SKM-1 treated with dmso at 0.1 percent for 144 hours (cell line): ENCODE measurements around the gene PDE1C.
"Not testable (repeated sequence)": the region's sequence is repeated elsewhere in the genome, so short reads cannot be mapped to it uniquely, and the experiment has no call there.

Experiments used
- DNase-seq: peaks from one replicate; lab custom pipeline; 2025; ENCODE audit not compliant: unreplicated experiment; lab: John Stamatoyannopoulos, UW

The PDE1C gene

GRCh38 chr7:32070406-32071360 is at the start of gene PDE1C:
Gene PDE1C, minus strand, starts transcription at chr7:32070407.
- no peak for DNase-seq

- DNase-seq, result no peak
Measured at GRCh38 chr7:32119790-32120196, 49.6 kb upstream of the PDE1C start.

GRCh38 chr7:32117837-32118236 is 47.6 kb upstream of the PDE1C start:
- DNase-seq, result no peak

GRCh38 chr7:32116436-32116835 is 46.2 kb upstream of the PDE1C start:
- DNase-seq, result no peak

- no peak for DNase-seq
Measured at GRCh38 chr7:32115831-32116230, 45.6 kb upstream of the PDE1C start.

- no peak for DNase-seq
Measured at GRCh38 chr7:32108651-32109050, 38.4 kb upstream of the PDE1C start.

GRCh38 chr7:32104766-32105165 is 34.6 kb upstream of the PDE1C start:
- no peak for DNase-seq

- DNase-seq, result no peak
Measured at GRCh38 chr7:32103361-32103760, 33.2 kb upstream of the PDE1C start.

- DNase-seq, result no peak
Measured at GRCh38 chr7:32102432-32102873, 32.2 kb upstream of the PDE1C start.

- DNase-seq, result no peak
Measured at GRCh38 chr7:32100407-32100907, 30.2 kb upstream of the PDE1C start.

- DNase-seq, result no peak
Measured at GRCh38 chr7:32094516-32094915, 24.3 kb upstream of the PDE1C start.

- no peak for DNase-seq
Measured at GRCh38 chr7:32093415-32094408, 23.5 kb upstream of the PDE1C start.

GRCh38 chr7:32092346-32092745 is 22.1 kb upstream of the PDE1C start:
- DNase-seq, result no peak

- no peak for DNase-seq
Measured at GRCh38 chr7:32091608-32092210, 21.5 kb upstream of the PDE1C start.

GRCh38 chr7:32089678-32090077 is 19.5 kb upstream of the PDE1C start:
- no peak for DNase-seq

GRCh38 chr7:32089256-32089655 is 19.0 kb upstream of the PDE1C start:
- no peak for DNase-seq

- no peak for DNase-seq
Measured at GRCh38 chr7:32088451-32088881, 18.3 kb upstream of the PDE1C start.

- DNase-seq, result no peak
Measured at GRCh38 chr7:32079510-32079909, 9.3 kb upstream of the PDE1C start.

- no peak for DNase-seq
Measured at GRCh38 chr7:32078824-32079223, 8.6 kb upstream of the PDE1C start.

- DNase-seq, result no peak
Measured at GRCh38 chr7:32077806-32078205, 7.6 kb upstream of the PDE1C start.

GRCh38 chr7:32076802-32077201 is 6.6 kb upstream of the PDE1C start:
- not testable (repeated sequence) for DNase-seq
